Liver (tissue), 9 donors: ENCODE results near the gene ID3. TPM values are rescaled to one million over a fixed set of nuclear protein-coding genes. Genes with fewer than 3 reads are reported as not detected.

Source experiments
- DNase-seq: peaks from one replicate; pipeline ENCODE4 v3.0.0-alpha.2; 2017; ENCODE audit warnings: low spot score
- H3K27ac ChIP-seq, 2 donors: one replicate each; pipeline ENCODE4 v1.7.0; 2013; ENCODE audit warnings: inconsistent platforms in 2 of 2, low read length in 2 of 2, control low read depth in 1 of 2, low read depth in 1 of 2, mild to moderate bottlenecking in 1 of 2
- H3K27me3 ChIP-seq, 4 donors: one replicate each; pipeline versions ENCODE4 v1.6.1 to v1.7.0; 2013; ENCODE audit warnings: low read length in 3 of 4, inconsistent platforms in 1 of 4, mild to moderate bottlenecking in 1 of 4, moderate library complexity in 1 of 4; ENCODE audit not compliant: control insufficient read depth in 4 of 4, insufficient read depth in 4 of 4
- H3K36me3 ChIP-seq, 4 donors: one replicate each; pipeline versions ENCODE4 v1.6.1 to v1.7.0; 2013; ENCODE audit warnings: low read length in 3 of 4, mild to moderate bottlenecking in 3 of 4, low read depth in 1 of 4, moderate library complexity in 1 of 4; ENCODE audit not compliant: control insufficient read depth in 4 of 4, insufficient read depth in 3 of 4
- H3K4me1 ChIP-seq, 4 donors: one replicate each; pipeline versions ENCODE4 v1.6.1 to v1.7.0; 2013; ENCODE audit warnings: low read length in 3 of 4, mild to moderate bottlenecking in 3 of 4, moderate library complexity in 1 of 4; ENCODE audit not compliant: control insufficient read depth in 4 of 4, insufficient read depth in 4 of 4
- H3K4me3 ChIP-seq, 3 donors: one replicate each; pipeline versions ENCODE4 v1.6.1 to v1.7.0; 2013; ENCODE audit warnings: low read length in 3 of 3, control low read depth in 1 of 3, low read depth in 1 of 3, mild to moderate bottlenecking in 1 of 3
- H3K9ac ChIP-seq, 2 donors: one replicate each; pipeline ENCODE4 v1.7.0; 2013; ENCODE audit warnings: low read length in 2 of 2, mild to moderate bottlenecking in 2 of 2, moderate library complexity in 2 of 2, control low read depth in 1 of 2, low read depth in 1 of 2
- H3K9me3 ChIP-seq, 4 donors: one replicate each; pipeline versions ENCODE4 v1.6.1 to v1.7.0; 2013; ENCODE audit warnings: low read length in 3 of 4; ENCODE audit not compliant: control insufficient read depth in 4 of 4
- ATF3 ChIP-seq: IDR thresholded peaks from 2 replicates; pipeline ENCODE4 v1.6.1; 2016; ENCODE audit warnings: antibody characterized with exemption
- EGR1 ChIP-seq, 2 donors: IDR thresholded peaks; 2 replicates each; pipeline ENCODE4 v1.6.1; 2016 to 2018; ENCODE audit warnings: antibody characterized with exemption in 2 of 2, low read depth in 2 of 2
- FOXA2 ChIP-seq: IDR thresholded peaks from 2 replicates; pipeline ENCODE4 v1.6.1; 2016; ENCODE audit warnings: antibody characterized with exemption
- GABPA ChIP-seq, 2 donors: IDR thresholded peaks in 1 of 2; conservative IDR thresholded peaks in 1 of 2; 2 replicates each; pipeline ENCODE4 v1.6.1; 2016; ENCODE audit warnings: antibody characterized with exemption in 2 of 2, mild to moderate bottlenecking in 1 of 2, moderate library complexity in 1 of 2
- JUND ChIP-seq, 2 donors: IDR thresholded peaks; 2 replicates each; pipeline ENCODE4 v1.6.1; 2016; ENCODE audit warnings: antibody characterized with exemption in 2 of 2
- MAX ChIP-seq: IDR thresholded peaks from 2 replicates; pipeline ENCODE4 v1.6.1; 2016; ENCODE audit warnings: antibody characterized with exemption
- NR2F2 ChIP-seq: IDR thresholded peaks from 2 replicates; pipeline ENCODE4 v1.6.1; 2016; ENCODE audit warnings: antibody characterized with exemption
- RAD21 ChIP-seq, 2 donors: IDR thresholded peaks; 2 replicates each; pipeline ENCODE4 v1.6.1; 2016; ENCODE audit warnings: antibody characterized with exemption in 2 of 2, mild to moderate bottlenecking in 2 of 2
- REST ChIP-seq: IDR thresholded peaks from 2 replicates; pipeline ENCODE4 v1.6.1; 2016; ENCODE audit warnings: antibody characterized with exemption, mild to moderate bottlenecking
- RXRA ChIP-seq, 2 donors: IDR thresholded peaks; 2 replicates each; pipeline ENCODE4 v1.6.1; 2017 to 2018; ENCODE audit warnings: antibody characterized with exemption in 2 of 2, mild to moderate bottlenecking in 1 of 2
- SP1 ChIP-seq: IDR thresholded peaks from 2 replicates; pipeline ENCODE4 v1.6.1; 2018; ENCODE audit warnings: antibody characterized with exemption, mild to moderate bottlenecking
- TAF1 ChIP-seq: conservative IDR thresholded peaks from 2 replicates; pipeline ENCODE4 v1.6.1; 2016; ENCODE audit warnings: antibody characterized with exemption, mild to moderate bottlenecking
- ZBTB33 ChIP-seq: IDR thresholded peaks from 2 replicates; pipeline ENCODE4 v1.6.1; 2016; ENCODE audit warnings: antibody characterized with exemption
- WGBS: extraction: QIAGEN DNeasy Blood & Tissue Kit; methylation state at CpG from one replicate; pipeline ENCODE4 v1.1.7; 2013; 5-methylcytosine and 5-hydroxymethylcytosine counted together
- polyA plus RNA-seq, 2 donors: library from polyadenylated mRNA; stranded (reverse) in 1 of 2; unstranded in 1 of 2; fragments of 200-250 nt in 1 of 2; fragments of >200 nt in 1 of 2; fragmentation: Nextera tagmentation in 1 of 2; extraction: Ambion mirVana in 1 of 2; gene quantifications; one replicate each; pipeline versions ENCODE4 v1.2.1 to v1.2.3, GENCODE V29; 2013 to 2015
- total RNA-seq, 2 donors: library from RNA; depleted of rRNA; stranded (reverse); fragments of >200 nt; gene quantifications; one replicate each; pipeline ENCODE4 v1.2.3, GENCODE V29; 2014
- donor health status: healthy.
- donor health status: healthy.
- donor health status: healthy.
- donor health status: healthy.
- donor health status: healthy.

The ID3 gene
- total and polyA plus RNA-seq, 4 donors, result 21.6 to 42.6 (median 37.9) TPM

GRCh38 chr1:23568608-23569383 lies 9.5 kb upstream of the ID3 start:
- peaks cover 0 to 4% (median 2%) of the 10 kb centered on the region in 4 donors for H3K27me3 ChIP-seq
- no peak for TF ChIP-seq MAX
- no peak overlapping the region for H3K9ac ChIP-seq
- peak overlapping the region; percentile 66 to 69 for H3K27ac ChIP-seq
- H3K9me3 ChIP-seq, result no peaks in the 10 kb centered on the region
- no peak for DNase-seq
- H3K4me1 ChIP-seq, result peaks cover 0 to 3% (median under 1%) of the 10 kb centered on the region in 4 donors
- H3K4me3 ChIP-seq, result peak overlapping the region in 1 of 3 donors; percentile 43
- no peaks in the 10 kb centered on the region for H3K36me3 ChIP-seq
- 54% methylated on average over 16 of the region's 16 CpGs for WGBS

- DNase-seq, result no peak
- no peaks in the 10 kb centered on the region for H3K9me3 ChIP-seq
Observed at GRCh38 chr1:23567996-23568607, 8.8 kb upstream of the ID3 start.

GRCh38 chr1:23567629-23567995 lies 8.3 kb upstream of the ID3 start:
- Histone ChIP-seq H3K9ac (no peak overlapping the region), H3K9me3 (no peaks in the 10 kb centered on the region), H3K4me1 (peaks cover 0 to 4% (median 1%) of the 10 kb centered on the region in 4 donors), H3K27ac (peak overlapping the region in 1 of 2 donors; percentile 69), H3K27me3 (peaks cover 0 to 4% (median 2%) of the 10 kb centered on the region in 4 donors), H3K36me3 (no peaks in the 10 kb centered on the region), H3K4me3 (peak overlapping the region in 1 of 3 donors; percentile 43)
- no peak for DNase-seq
- WGBS, result 67% methylated on average over 15 of the region's 15 CpGs
- TF ChIP-seq JUND (IDR thresholded peaks at IDR 0.05) (no peak), ATF3 (no peak), SP1 (no peak), GABPA (IDR thresholded peaks at IDR 0.05 in 1 of 2, conservative IDR thresholded peaks at IDR 0.05 in 1 of 2) (no peak), ZBTB33 (no peak), RXRA (IDR thresholded peaks at IDR 0.05) (no peak)

More at GRCh38 chr1:23567996-23568607, 8.8 kb upstream of the ID3 start:
- peaks cover 0 to 4% (median 2%) of the 10 kb centered on the region in 4 donors for H3K27me3 ChIP-seq
- H3K36me3 ChIP-seq, result no peaks in the 10 kb centered on the region
- WGBS, result 5% methylated on average over 66 of the region's 66 CpGs
- H3K4me3 ChIP-seq, result peak overlapping the region in 1 of 3 donors; percentile 43
- peak overlapping the region; percentile 66 to 69 for H3K27ac ChIP-seq
- TF ChIP-seq RXRA (IDR thresholded peaks at IDR 0.05) (no peak), NR2F2 (no peak), REST (no peak), EGR1 (IDR thresholded peaks at IDR 0.05; ENCODE audit: low read depth in 2 of 2) (no peak), RAD21 (IDR thresholded peaks at IDR 0.05) (no peak), TAF1 (no peak), JUND (IDR thresholded peaks at IDR 0.05) (no peak), FOXA2 (no peak), GABPA (IDR thresholded peaks at IDR 0.05 in 1 of 2, conservative IDR thresholded peaks at IDR 0.05 in 1 of 2) (no peak)
- H3K9ac ChIP-seq, result no peak overlapping the region
- peaks cover 0 to 3% (median under 1%) of the 10 kb centered on the region in 4 donors for H3K4me1 ChIP-seq
